T-helper 9 cell (primary cell): ENCODE data around the gene PCAT6.
"Not testable (repeated sequence)": the region's sequence is repeated elsewhere in the genome, so short reads cannot be mapped to it uniquely, and the experiment has no call there.

Experiments
- DNase-seq: peaks from one replicate; pipeline ENCODE4 v3.0.0-alpha.2; 2020
- total RNA-seq, 2 donors: gene quantifications; one replicate each; lab custom pipeline; 2026; lab: John Stamatoyannopoulos, UW

Gene PCAT6
- total RNA-seq = 0 to 0.21 reads per million in 2 donors

GRCh38 chr1:202810615-202811295 is at the start of gene PCAT6:
Gene PCAT6, plus strand, starts transcription at chr1:202810954.
- DNase-seq = peak; percentile 74

- DNase-seq = no peak
Observed at GRCh38 chr1:202762019-202762418, 48.7 kb upstream of the PCAT6 start.

- no peak for DNase-seq
Observed at GRCh38 chr1:202765721-202766120, 45.0 kb upstream of the PCAT6 start.

GRCh38 chr1:202770135-202770534 is 40.6 kb upstream of the PCAT6 start:
- DNase-seq = no peak

GRCh38 chr1:202781180-202781579 is 29.6 kb upstream of the PCAT6 start:
- no peak for DNase-seq

GRCh38 chr1:202786804-202787203 is 23.9 kb upstream of the PCAT6 start:
- DNase-seq = no peak

GRCh38 chr1:202788800-202789199 is 22.0 kb upstream of the PCAT6 start:
- no peak for DNase-seq

- no peak for DNase-seq
Observed at GRCh38 chr1:202791077-202791747, 19.5 kb upstream of the PCAT6 start.

- DNase-seq = no peak
Observed at GRCh38 chr1:202794051-202794740, 16.6 kb upstream of the PCAT6 start.

- DNase-seq = not testable (repeated sequence)
Observed at GRCh38 chr1:202794931-202795330, 15.8 kb upstream of the PCAT6 start.

- no peak for DNase-seq
Observed at GRCh38 chr1:202796670-202797069, 14.1 kb upstream of the PCAT6 start.

- no peak for DNase-seq
Observed at GRCh38 chr1:202798260-202798659, 12.5 kb upstream of the PCAT6 start.

- no peak for DNase-seq
Observed at GRCh38 chr1:202798792-202799331, 11.9 kb upstream of the PCAT6 start.

- no peak for DNase-seq
Observed at GRCh38 chr1:202800742-202801141, 10.0 kb upstream of the PCAT6 start.

GRCh38 chr1:202801175-202801574 is 9.6 kb upstream of the PCAT6 start:
- DNase-seq = no peak

- DNase-seq = no peak
Observed at GRCh38 chr1:202802034-202802433, 8.7 kb upstream of the PCAT6 start.

GRCh38 chr1:202802998-202803932 is 7.5 kb upstream of the PCAT6 start:
- DNase-seq = no peak

- DNase-seq = no peak
Observed at GRCh38 chr1:202804126-202804525, 6.6 kb upstream of the PCAT6 start.

GRCh38 chr1:202805886-202806844 is 4.6 kb upstream of the PCAT6 start:
- no peak for DNase-seq

GRCh38 chr1:202806845-202807450 is 3.8 kb upstream of the PCAT6 start:
- peak; percentile 6 for DNase-seq

- peak; percentile 24 for DNase-seq
Observed at GRCh38 chr1:202807451-202807925, 3.3 kb upstream of the PCAT6 start.
